GM19328 (cell line): ENCODE data around the gene PKM.

Experiments used
- ATAC-seq: cut with Tn5 transposase; IDR thresholded peaks from one replicate; pipeline ENCODE4 v1.9.1; 2021; ENCODE audit warnings: mild to moderate bottlenecking, moderate library complexity; ENCODE audit not compliant: unreplicated experiment

The PKM gene

GRCh38 chr15:72202302-72202701 lies 28.7 kb downstream of the PKM start:
- no peak for ATAC-seq

- no peak for ATAC-seq
Observed at GRCh38 chr15:72201391-72201921, 29.5 kb downstream of the PKM start.

GRCh38 chr15:72200395-72201237 lies 30.4 kb downstream of the PKM start:
- ATAC-seq, result no peak

- no peak for ATAC-seq
Observed at GRCh38 chr15:72199721-72200212, 31.2 kb downstream of the PKM start.

- ATAC-seq, result no peak
Observed at GRCh38 chr15:72199205-72199515, 31.8 kb downstream of the PKM start.

GRCh38 chr15:72198356-72199204 lies 32.4 kb downstream of the PKM start:
- ATAC-seq, result no peak

- no peak for ATAC-seq
Observed at GRCh38 chr15:72197460-72198355, 33.3 kb downstream of the PKM start, which contains the start of gene GRAMD2A. GRAMD2A (minus strand) TSS chr15:72197787.

GRCh38 chr15:72197041-72197459 lies 33.9 kb downstream of the PKM start:
- ATAC-seq, result no peak

- no peak for ATAC-seq
Observed at GRCh38 chr15:72196409-72197040, 34.5 kb downstream of the PKM start.

- ATAC-seq, result no peak
Observed at GRCh38 chr15:72195101-72195511, 35.9 kb downstream of the PKM start.

- no peak for ATAC-seq
Observed at GRCh38 chr15:72193836-72194396, 37.1 kb downstream of the PKM start.

GRCh38 chr15:72192416-72192815 lies 38.6 kb downstream of the PKM start:
- no peak for ATAC-seq

GRCh38 chr15:72189250-72189902 lies 41.6 kb downstream of the PKM start:
- ATAC-seq, result no peak

- ATAC-seq, result no peak
Observed at GRCh38 chr15:72184165-72184811, 46.7 kb downstream of the PKM start.

GRCh38 chr15:72183781-72184164 lies 47.2 kb downstream of the PKM start:
- ATAC-seq, result no peak

- no peak for ATAC-seq
Observed at GRCh38 chr15:72182673-72183072, 48.3 kb downstream of the PKM start.

GRCh38 chr15:72182244-72182643 lies 48.7 kb downstream of the PKM start:
- ATAC-seq, result no peak

GRCh38 chr15:72180761-72181324 lies 50.1 kb downstream of the PKM start:
- ATAC-seq, result no peak
